ENCODE measurements around the gene SGIP1. TPM values are rescaled to one million over a fixed set of nuclear protein-coding genes. Genes with fewer than 3 reads are reported as not detected.

The SGIP1 gene
- total and polyA plus RNA-seq, 2 donors (not counting 3 experiments of a cell fraction or from before 2014, with no cell fraction given) = 30.9 to 68.9 TPM

DNA sequence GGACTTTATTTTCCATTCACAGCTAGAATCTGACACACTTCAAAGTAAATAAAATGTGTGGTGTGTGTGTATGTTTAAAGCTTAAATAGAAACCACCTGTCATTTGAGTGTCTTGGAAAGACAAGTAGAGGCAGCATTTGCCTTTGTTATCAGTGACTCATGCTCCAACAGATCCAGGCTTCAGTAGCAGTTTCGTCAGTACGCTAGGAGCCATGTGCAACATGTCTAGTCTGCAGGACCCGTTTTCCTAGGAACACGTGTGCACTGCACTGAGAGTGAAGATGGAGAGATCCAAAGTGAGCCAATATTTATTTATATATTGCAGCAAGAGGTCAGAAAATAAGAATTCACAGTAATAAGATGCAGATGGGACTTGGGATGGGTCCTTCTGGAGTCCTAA, 41.8 kb downstream of the SGIP1 start:
- dilution Hi-C loops (cut with MboI; ENCODE audit: extremely low pct_ligation_motif_present, low sequenced_read_pairs) (no loop called here), intact Hi-C loops (cut with micrococcal nuclease) (no loop called here)
- ChIA-PET CTCF (no interaction called here), POLR2A (no interaction called here)
- Histone ChIP-seq H3K4me3 (replicated peaks in 1 of 3; ENCODE audit: insufficient read depth in 1 of 3, low read depth in 1 of 3, low read length in 3 of 3) (no peak overlapping the region), H2AFZ (ENCODE audit: low read depth, low read length) (no peak overlapping the region), H3K27me3 (ENCODE audit: control insufficient read depth in 2 of 2, insufficient read depth in 2 of 2, low read length in 2 of 2) (no peaks in the 10 kb centered on the region), H4K20me1 (replicated peaks; ENCODE audit: control insufficient read depth, extremely low read depth, insufficient read depth, low read length) (no peaks in the 10 kb centered on the region), H3K9me3 (replicated peaks; ENCODE audit: control insufficient read depth, insufficient read depth, low read length) (no peaks in the 10 kb centered on the region), H3K4me2 (ENCODE audit: insufficient read depth, low read length) (no peak overlapping the region), H3K27ac (ENCODE audit: insufficient read depth, low read depth, low read length) (no peak overlapping the region), H3K4me1 (ENCODE audit: control insufficient read depth, extremely low read depth, insufficient read depth, low read length) (peaks cover 4% of the 10 kb centered on the region), H3K9ac (replicated peaks; ENCODE audit: extremely low read depth, insufficient read depth, low read length) (no peak overlapping the region), H3K9me1 (replicated peaks; ENCODE audit: control insufficient read depth, extremely low read depth, insufficient read depth, low read length) (no peaks in the 10 kb centered on the region), H3K79me2 (ENCODE audit: control insufficient read depth, insufficient read depth, low read length) (no peaks in the 10 kb centered on the region), H3K36me3 (ENCODE audit: control insufficient read depth in 2 of 2, extremely low read depth in 1 of 2, insufficient read depth in 2 of 2, low read length in 2 of 2) (no peaks in the 10 kb centered on the region)
- no TSS peak for BruUV-seq (replicated peaks)
- DNase-seq (ENCODE audit: low read depth, low spot score) (peak; percentile 11), FAIRE-seq (no peak)
- TF ChIP-seq, protein P1, sequence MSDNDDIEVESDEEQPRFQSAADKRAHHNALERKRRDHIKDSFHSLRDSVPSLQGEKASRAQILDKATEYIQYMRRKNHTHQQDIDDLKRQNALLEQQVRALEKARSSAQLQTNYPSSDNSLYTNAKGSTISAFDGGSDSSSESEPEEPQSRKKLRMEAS (IDR thresholded peaks at IDR 0.05; ENCODE audit: insufficient read depth, insufficient read length) = no peak

DNA sequence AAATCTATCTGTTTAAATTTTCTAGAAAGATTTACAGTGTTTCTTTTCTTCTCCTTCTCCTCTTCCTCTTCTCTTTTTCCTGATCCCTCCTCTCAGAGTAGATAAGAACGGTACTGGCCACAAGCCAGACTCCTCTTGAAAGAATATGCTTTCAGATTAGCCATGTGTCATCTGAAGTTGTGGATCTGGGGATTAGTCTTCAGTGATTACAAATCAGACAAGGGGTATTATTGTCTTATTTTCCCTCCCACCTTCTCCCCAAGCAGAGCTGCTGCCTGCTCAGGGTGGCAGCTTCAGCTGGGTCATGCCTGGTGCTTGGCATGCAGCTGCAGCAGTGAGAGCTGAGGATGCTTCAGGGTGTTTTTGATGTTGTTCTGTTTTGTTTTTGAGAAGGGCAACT, 42.7 kb downstream of the SGIP1 start:
- intact Hi-C loops (cut with micrococcal nuclease) (no loop called here), dilution Hi-C loops (cut with MboI; ENCODE audit: extremely low pct_ligation_motif_present, low sequenced_read_pairs) (no loop called here)
- FAIRE-seq (no peak), DNase-seq (ENCODE audit: low read depth, low spot score) (peak; percentile 64)
- Histone ChIP-seq H3K36me3 (ENCODE audit: control insufficient read depth in 2 of 2, extremely low read depth in 1 of 2, insufficient read depth in 2 of 2, low read length in 2 of 2) (no peaks in the 10 kb centered on the region), H3K27me3 (ENCODE audit: control insufficient read depth in 2 of 2, insufficient read depth in 2 of 2, low read length in 2 of 2) (no peaks in the 10 kb centered on the region), H3K27ac (ENCODE audit: insufficient read depth, low read depth, low read length) (no peak overlapping the region), H3K9me1 (replicated peaks; ENCODE audit: control insufficient read depth, extremely low read depth, insufficient read depth, low read length) (no peaks in the 10 kb centered on the region), H3K4me3 (replicated peaks in 1 of 3; ENCODE audit: insufficient read depth in 1 of 3, low read depth in 1 of 3, low read length in 3 of 3) (no peak overlapping the region), H3K4me2 (ENCODE audit: insufficient read depth, low read length) (no peak overlapping the region), H3K79me2 (ENCODE audit: control insufficient read depth, insufficient read depth, low read length) (no peaks in the 10 kb centered on the region), H2AFZ (ENCODE audit: low read depth, low read length) (no peak overlapping the region), H4K20me1 (replicated peaks; ENCODE audit: control insufficient read depth, extremely low read depth, insufficient read depth, low read length) (no peaks in the 10 kb centered on the region), H3K9ac (replicated peaks; ENCODE audit: extremely low read depth, insufficient read depth, low read length) (no peak overlapping the region), H3K9me3 (replicated peaks; ENCODE audit: control insufficient read depth, insufficient read depth, low read length) (no peaks in the 10 kb centered on the region), H3K4me1 (ENCODE audit: control insufficient read depth, extremely low read depth, insufficient read depth, low read length) (peaks cover 4% of the 10 kb centered on the region)
- ChIA-PET POLR2A (no interaction called here), CTCF (no interaction called here)
- BruUV-seq (replicated peaks) = no TSS peak
- TF ChIP-seq GATA2 (IDR thresholded peaks at IDR 0.05; ENCODE audit: insufficient read depth, insufficient read length, low read depth, low read length) (peak; percentile 37), FOS (IDR thresholded peaks at IDR 0.05; ENCODE audit: borderline replicate concordance, insufficient read depth, low read length) (no peak), EZH2 (IDR thresholded peaks at IDR 0.05; ENCODE audit: borderline replicate concordance, low read depth, low read length, severe bottlenecking) (no peak), JUN (IDR thresholded peaks at IDR 0.05; ENCODE audit: borderline replicate concordance, insufficient read depth, insufficient read length, low read depth) (no peak)
